MM.1S (cell line): ENCODE results near the gene SDCCAG8.

Experiments used
- DNase-seq: peaks from one replicate; pipeline ENCODE4 v3.0.0-alpha.2; 2015
- H2AFZ ChIP-seq: fragments of 300-600 bp; sonication (generic); 2 replicates; pipeline ENCODE4 v1.6.0; 2016; ENCODE audit warnings: antibody characterized with exemption, low read length
- H3F3A ChIP-seq: fragments of 300-600 bp; sonication (generic); 2 replicates; pipeline ENCODE4 v1.6.1; 2016; ENCODE audit warnings: mild to moderate bottlenecking, antibody characterized with exemption, low read length, moderate library complexity, mixed read lengths; ENCODE audit not compliant: insufficient read depth
- H3K27ac ChIP-seq: fragments of 300-600 bp; sonication (generic); 2 replicates; pipeline ENCODE4 v1.5.1; 2016; ENCODE audit warnings: mild to moderate bottlenecking, low read length
- H3K27me3 ChIP-seq: fragments of 300-600 bp; sonication (generic); replicated peaks from 2 replicates; pipeline ENCODE4 v1.6.0; 2016; ENCODE audit warnings: low read length; ENCODE audit not compliant: insufficient read depth
- H3K36me3 ChIP-seq: fragments of 300-600 bp; sonication (generic); replicated peaks from 2 replicates; pipeline ENCODE4 v1.6.1; 2016; ENCODE audit warnings: mild to moderate bottlenecking, low read length, mixed read lengths; ENCODE audit not compliant: insufficient read depth
- H3K4me1 ChIP-seq: fragments of 300-600 bp; sonication (generic); 2 replicates; pipeline ENCODE4 v1.6.1; 2016; ENCODE audit warnings: low read length, mixed read lengths
- H3K4me2 ChIP-seq: fragments of 300-600 bp; sonication (generic); 2 replicates; pipeline ENCODE4 v1.6.0; 2016; ENCODE audit warnings: low read depth, low read length
- H3K4me3 ChIP-seq: fragments of 300-600 bp; sonication (generic); 2 replicates; pipeline ENCODE4 v1.5.1; 2016; ENCODE audit warnings: low read length, mixed read lengths
- H3K79me2 ChIP-seq: fragments of 300-600 bp; sonication (generic); 2 replicates; pipeline ENCODE4 v1.6.1; 2016; ENCODE audit warnings: mixed run types, low read length, mixed read lengths
- H3K9ac ChIP-seq: fragments of 300-600 bp; sonication (generic); 2 replicates; pipeline ENCODE4 v1.6.1; 2016; ENCODE audit warnings: low read length, mixed read lengths
- H3K9me2 ChIP-seq: fragments of 300-600 bp; sonication (generic); replicated peaks from 2 replicates; pipeline ENCODE4 v1.6.1; 2016; ENCODE audit warnings: mild to moderate bottlenecking, low read length, mixed read lengths; ENCODE audit not compliant: insufficient read depth
- H3K9me3 ChIP-seq: fragments of 300-600 bp; sonication (generic); replicated peaks from 2 replicates; pipeline ENCODE4 v1.6.1; 2016; ENCODE audit warnings: mild to moderate bottlenecking, low read length, mixed read lengths; ENCODE audit not compliant: insufficient read depth
- H4K20me1 ChIP-seq: fragments of 300-600 bp; sonication (generic); 2 replicates; pipeline ENCODE4 v1.6.1; 2016; ENCODE audit warnings: mild to moderate bottlenecking, low read length, moderate library complexity, mixed read lengths; ENCODE audit not compliant: insufficient read depth
- EZH2 ChIP-seq: fragments of 300-600 bp; sonication (generic); optimal IDR thresholded peaks from 2 replicates; pipeline ENCODE3; 2017; ENCODE audit warnings: low read depth, mild to moderate bottlenecking, antibody characterized with exemption, low read length, mixed read lengths
- EZH2phosphoT487 ChIP-seq: fragments of 300-600 bp; sonication (generic); IDR thresholded peaks from 2 replicates; pipeline ENCODE4 v1.6.1; 2018; ENCODE audit warnings: antibody characterized with exemption, low read length
- TF ChIP-seq, protein P1 (sequence below): fragments of 300-600 bp; sonication (generic); IDR thresholded peaks from 2 replicates; pipeline ENCODE4 v1.5.1; 2016; ENCODE audit warnings: antibody characterized with exemption, low read length, mixed read lengths

SDCCAG8 gene

DNA sequence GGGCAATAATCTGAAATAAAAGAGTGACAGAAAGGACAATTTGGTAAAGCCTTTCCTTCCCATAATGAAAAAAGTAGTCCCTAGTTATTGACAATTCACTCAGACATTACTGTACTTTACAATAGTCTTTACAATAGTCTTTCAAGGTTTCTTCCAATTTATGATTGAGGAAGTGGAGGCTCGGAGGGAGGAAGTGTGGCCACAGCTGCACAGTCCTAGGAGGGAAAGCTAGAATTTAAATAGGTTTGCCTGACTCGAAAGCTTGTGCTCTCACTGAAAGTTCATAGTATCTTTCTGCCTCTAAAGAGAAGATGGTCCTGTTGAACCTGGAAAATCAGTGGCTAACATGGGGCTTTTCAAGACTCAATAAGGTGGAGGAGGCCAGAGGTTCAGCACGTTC lies 203.2 kb downstream of the SDCCAG8 start:
- Histone ChIP-seq H3F3A (no peaks in the 10 kb centered on the region), H3K4me3 (no peak overlapping the region), H3K9ac (no peak overlapping the region), H3K27me3 (no peaks in the 10 kb centered on the region), H3K79me2 (no peaks in the 10 kb centered on the region), H4K20me1 (no peaks in the 10 kb centered on the region), H3K9me2 (no peaks in the 10 kb centered on the region), H3K4me1 (no peaks in the 10 kb centered on the region), H3K4me2 (no peak overlapping the region), H3K9me3 (no peaks in the 10 kb centered on the region), H3K27ac (no peak overlapping the region), H2AFZ (no peak overlapping the region), H3K36me3 (no peaks in the 10 kb centered on the region)
- DNase-seq, result no peak
- TF ChIP-seq EZH2 (no peak), EZH2phosphoT487 (no peak)
- TF ChIP-seq, protein P1, sequence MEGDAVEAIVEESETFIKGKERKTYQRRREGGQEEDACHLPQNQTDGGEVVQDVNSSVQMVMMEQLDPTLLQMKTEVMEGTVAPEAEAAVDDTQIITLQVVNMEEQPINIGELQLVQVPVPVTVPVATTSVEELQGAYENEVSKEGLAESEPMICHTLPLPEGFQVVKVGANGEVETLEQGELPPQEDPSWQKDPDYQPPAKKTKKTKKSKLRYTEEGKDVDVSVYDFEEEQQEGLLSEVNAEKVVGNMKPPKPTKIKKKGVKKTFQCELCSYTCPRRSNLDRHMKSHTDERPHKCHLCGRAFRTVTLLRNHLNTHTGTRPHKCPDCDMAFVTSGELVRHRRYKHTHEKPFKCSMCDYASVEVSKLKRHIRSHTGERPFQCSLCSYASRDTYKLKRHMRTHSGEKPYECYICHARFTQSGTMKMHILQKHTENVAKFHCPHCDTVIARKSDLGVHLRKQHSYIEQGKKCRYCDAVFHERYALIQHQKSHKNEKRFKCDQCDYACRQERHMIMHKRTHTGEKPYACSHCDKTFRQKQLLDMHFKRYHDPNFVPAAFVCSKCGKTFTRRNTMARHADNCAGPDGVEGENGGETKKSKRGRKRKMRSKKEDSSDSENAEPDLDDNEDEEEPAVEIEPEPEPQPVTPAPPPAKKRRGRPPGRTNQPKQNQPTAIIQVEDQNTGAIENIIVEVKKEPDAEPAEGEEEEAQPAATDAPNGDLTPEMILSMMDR, result no peak

DNA sequence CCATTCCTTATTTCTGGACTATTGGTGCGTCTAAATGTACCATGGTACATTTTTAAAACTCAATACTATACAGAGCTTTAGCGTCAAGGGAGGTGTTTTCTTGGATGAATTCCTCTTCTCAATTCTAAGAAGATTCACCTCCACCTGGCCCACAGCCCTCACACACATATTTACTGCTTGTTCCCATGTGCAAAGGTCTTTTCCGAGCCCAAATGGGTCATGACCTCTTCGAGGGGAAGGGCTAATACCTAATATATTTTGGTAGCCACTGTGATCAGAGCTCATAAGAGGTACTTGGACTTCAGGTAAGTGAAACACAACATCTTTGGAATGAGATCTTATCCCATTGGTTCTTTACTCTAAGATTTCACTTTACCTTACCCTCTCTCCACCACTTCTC lies 205.9 kb downstream of the SDCCAG8 start:
- H3K9me2 ChIP-seq, result no peaks in the 10 kb centered on the region
- DNase-seq, result no peak
- no peaks in the 10 kb centered on the region for H3K9me3 ChIP-seq
- no peak overlapping the region for H3K4me3 ChIP-seq
- no peaks in the 10 kb centered on the region for H3K36me3 ChIP-seq
- no peak overlapping the region for H2AFZ ChIP-seq
- H3K79me2 ChIP-seq, result no peaks in the 10 kb centered on the region
- no peak overlapping the region for H3K9ac ChIP-seq
- H3K27me3 ChIP-seq, result no peaks in the 10 kb centered on the region
- TF ChIP-seq EZH2phosphoT487, result no peak
- no peak for TF ChIP-seq EZH2
- TF ChIP-seq, protein P1, result no peak
- no peaks in the 10 kb centered on the region for H3F3A ChIP-seq
- no peaks in the 10 kb centered on the region for H4K20me1 ChIP-seq
- H3K4me1 ChIP-seq, result no peaks in the 10 kb centered on the region
- no peak overlapping the region for H3K4me2 ChIP-seq
- H3K27ac ChIP-seq, result no peak overlapping the region

DNA sequence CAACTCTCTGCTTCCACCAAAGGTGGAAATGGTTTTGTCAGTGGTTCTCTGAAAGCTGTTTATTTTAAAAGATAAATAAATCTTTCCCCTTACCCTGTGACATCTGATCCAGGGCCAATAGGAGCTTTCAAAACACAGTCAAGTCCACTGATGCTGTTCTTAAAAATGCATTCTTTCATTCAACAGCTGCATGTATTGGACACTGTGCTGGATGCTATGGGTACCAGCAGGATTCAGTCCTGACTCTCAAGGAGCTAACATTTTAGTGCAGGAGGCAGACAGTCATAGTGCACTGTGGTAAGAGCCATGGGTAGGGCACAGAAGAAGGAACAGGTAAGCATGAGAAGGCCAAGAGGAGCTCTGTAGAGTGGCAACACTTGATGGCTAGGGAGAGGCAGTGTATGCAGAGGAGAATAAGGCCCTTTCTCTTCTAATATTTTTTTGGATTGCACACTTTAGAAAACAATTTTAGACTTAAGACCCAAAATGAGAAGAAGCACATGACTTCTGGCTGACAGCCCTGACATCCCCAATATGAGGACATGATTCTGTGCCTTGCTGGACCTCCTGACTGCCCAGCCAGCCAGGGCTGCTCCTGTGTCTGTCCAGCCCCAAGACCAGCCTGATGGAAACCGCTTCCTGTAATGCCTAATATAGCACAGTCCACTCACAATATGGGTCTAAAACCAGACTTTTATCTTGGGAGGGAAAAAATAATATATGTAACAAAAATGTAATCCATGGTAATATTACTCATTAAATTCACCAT lies 207.3 kb downstream of the SDCCAG8 start:
- H3K4me2 ChIP-seq, result no peak overlapping the region
- H3K9ac ChIP-seq, result no peak overlapping the region
- H3K79me2 ChIP-seq, result no peaks in the 10 kb centered on the region
- no peaks in the 10 kb centered on the region for H3F3A ChIP-seq
- no peak for DNase-seq
- no peaks in the 10 kb centered on the region for H3K27me3 ChIP-seq
- H3K9me3 ChIP-seq, result no peaks in the 10 kb centered on the region
- no peak for TF ChIP-seq EZH2phosphoT487
- no peak for TF ChIP-seq EZH2
- TF ChIP-seq, protein P1, result no peak
- no peaks in the 10 kb centered on the region for H3K4me1 ChIP-seq
- no peak overlapping the region for H3K27ac ChIP-seq
- H4K20me1 ChIP-seq, result no peaks in the 10 kb centered on the region
- H3K4me3 ChIP-seq, result no peak overlapping the region
- no peak overlapping the region for H2AFZ ChIP-seq
- no peaks in the 10 kb centered on the region for H3K9me2 ChIP-seq
- no peaks in the 10 kb centered on the region for H3K36me3 ChIP-seq
